H1 (cell line): ENCODE results near the gene MAMSTR. TPM values are rescaled to one million over a fixed set of nuclear protein-coding genes. Genes with fewer than 3 reads are reported as not detected.

Source experiments
- CTCF ChIA-PET: fragments of 300-600 bp; sonication (Branson Sonifier 250); formaldehyde crosslinking; loops from one replicate; lab custom pipeline; 2021; ENCODE audit not compliant: partially characterized antibody; lab: Charles Lee
- POLR2A ChIA-PET: fragments of 300-600 bp; sonication (Branson Sonifier 250); formaldehyde crosslinking; loops from one replicate; lab custom pipeline; 2021; ENCODE audit warnings: inconsistent platforms; ENCODE audit not compliant: partially characterized antibody; lab: Charles Lee
- DNase-seq, 2 experiments: peaks; one replicate each; pipeline versions ENCODE4 v3.0.0 to v3.0.0-alpha.2; 2010 to 2022; ENCODE audit warnings: low spot score in 2 of 2, low read depth in 1 of 2, mixed read lengths in 1 of 2
- FAIRE-seq: peaks from 2 replicates; lab custom pipeline; 2011; peaks lifted over from hg19 to GRCh38; lab: Jason Lieb, UNC
- H2AFZ ChIP-seq: 2 replicates; pipeline ENCODE4 v1.8.1; 2012; ENCODE audit warnings: low read length, inconsistent platforms
- H2AK5ac ChIP-seq: 2 replicates; pipeline ENCODE4 v1.6.1; 2013; ENCODE audit warnings: low read depth, low read length
- H2BK120ac ChIP-seq: replicated peaks from 2 replicates; pipeline ENCODE3; 2013; ENCODE audit warnings: low read depth, low read length, inconsistent platforms
- H2BK12ac ChIP-seq: 2 replicates; pipeline ENCODE4 v1.6.1; 2013; ENCODE audit warnings: low read depth, low read length
- H2BK15ac ChIP-seq: 2 replicates; pipeline ENCODE4 v1.6.1; 2013; ENCODE audit warnings: low read length
- H2BK20ac ChIP-seq: 2 replicates; pipeline ENCODE4 v1.6.1; 2013; ENCODE audit warnings: low read length
- H2BK5ac ChIP-seq: 2 replicates; pipeline ENCODE4 v1.6.1; 2013; ENCODE audit warnings: low read depth, low read length
- H3K14ac ChIP-seq: 2 replicates; pipeline ENCODE4 v1.6.1; 2013; ENCODE audit warnings: inconsistent platforms; ENCODE audit not compliant: insufficient read length
- H3K18ac ChIP-seq: 2 replicates; pipeline ENCODE4 v1.6.1; 2013; ENCODE audit warnings: low read length; ENCODE audit errors: extremely low read depth
- H3K23ac ChIP-seq: 2 replicates; pipeline ENCODE4 v1.6.1; 2013; ENCODE audit warnings: inconsistent platforms; ENCODE audit not compliant: insufficient read length
- H3K23me2 ChIP-seq: 2 replicates; pipeline ENCODE4 v1.6.1; 2013; ENCODE audit warnings: low read depth, low read length
- H3K27ac ChIP-seq: 2 replicates; pipeline ENCODE4 v1.6.1; 2011; ENCODE audit warnings: low read depth, low read length, inconsistent platforms
- H3K27me3 ChIP-seq, 4 experiments: replicated peaks in 1 of 4; 1 replicate in 1 of 4; 2 replicates in 3 of 4; pipeline versions ENCODE4 v1.6.1 to v1.8.1; 2011 to 2013; ENCODE audit warnings: low read length in 3 of 4, mild to moderate bottlenecking in 3 of 4, inconsistent platforms in 2 of 4, mixed read lengths in 2 of 4, moderate library complexity in 1 of 4; ENCODE audit not compliant: control insufficient read depth in 3 of 4, insufficient read depth in 3 of 4; ENCODE audit errors: extremely low read depth in 1 of 4
- H3K36me3 ChIP-seq, 4 experiments: 2 replicates each; pipeline versions ENCODE4 v1.6.1 to v1.8.1; 2011 to 2013; ENCODE audit warnings: mild to moderate bottlenecking in 4 of 4, low read length in 3 of 4, moderate library complexity in 2 of 4, control low read depth in 1 of 4, inconsistent platforms in 1 of 4; ENCODE audit not compliant: insufficient read depth in 4 of 4, control insufficient read depth in 2 of 4
- H3K4ac ChIP-seq: replicated peaks from 2 replicates; pipeline ENCODE3; 2013; ENCODE audit warnings: low read length, low read depth, mixed read lengths, inconsistent platforms; ENCODE audit not compliant: insufficient read length
- H3K4me1 ChIP-seq, 4 experiments: replicated peaks in 1 of 4; 1 replicate in 1 of 4; 2 replicates in 3 of 4; pipeline versions ENCODE4 v1.6.1 to v1.8.1; 2011 to 2013; ENCODE audit warnings: low read length in 3 of 4, inconsistent platforms in 2 of 4, mixed read lengths in 1 of 4; ENCODE audit not compliant: insufficient read depth in 4 of 4, control insufficient read depth in 3 of 4
- H3K4me2 ChIP-seq, 2 experiments: 2 replicates each; pipeline versions ENCODE4 v1.6.1 to v1.8.1; 2011 to 2013; ENCODE audit warnings: low read depth in 2 of 2, low read length in 2 of 2, control low read depth in 1 of 2, inconsistent platforms in 1 of 2, mild to moderate bottlenecking in 1 of 2; ENCODE audit not compliant: insufficient read depth in 1 of 2
- H3K4me3 ChIP-seq, 4 experiments: fragments of 200-600, 300-600 bp in 1 of 4; sonication (generic), shearing (Covaris generic), sonication (Bioruptor Twin) in 1 of 4; 2 replicates each; pipeline versions ENCODE4 v1.5.1 to v1.8.1; 2011 to 2016; ENCODE audit warnings: low read length in 4 of 4, low read depth in 3 of 4, control low read depth in 2 of 4, inconsistent platforms in 2 of 4, mild to moderate bottlenecking in 2 of 4, mixed read lengths in 1 of 4, moderate library complexity in 1 of 4; ENCODE audit not compliant: insufficient read depth in 2 of 4; ENCODE audit errors: extremely low read depth in 1 of 4
- H3K56ac ChIP-seq: replicated peaks from 2 replicates; pipeline ENCODE3; 2013; ENCODE audit warnings: low read depth, mild to moderate bottlenecking, mixed read lengths, low read length, inconsistent platforms; ENCODE audit not compliant: insufficient read length
- H3K79me1 ChIP-seq: 2 replicates; pipeline ENCODE4 v1.6.1; 2013; ENCODE audit warnings: low read depth, low read length, control low read depth
- H3K79me2 ChIP-seq, 2 experiments: 2 replicates each; pipeline versions ENCODE4 v1.6.1 to v1.8.1; 2012 to 2013; ENCODE audit warnings: low read length in 2 of 2, mild to moderate bottlenecking in 2 of 2, inconsistent platforms in 1 of 2; ENCODE audit not compliant: insufficient read depth in 2 of 2, control insufficient read depth in 1 of 2
- H3K9ac ChIP-seq, 4 experiments: replicated peaks in 1 of 4; 1 replicate in 1 of 4; 2 replicates in 3 of 4; pipeline versions ENCODE4 v1.6.1 to v1.8.1; 2011 to 2013; ENCODE audit warnings: low read depth in 3 of 4, low read length in 3 of 4, control low read depth in 2 of 4, mild to moderate bottlenecking in 2 of 4, moderate library complexity in 2 of 4, inconsistent platforms in 1 of 4; ENCODE audit errors: extremely low read depth in 1 of 4
- H3K9me3 ChIP-seq, 2 experiments: 2 replicates each; pipeline versions ENCODE4 v1.6.1 to v1.8.1; 2012 to 2013; ENCODE audit warnings: mild to moderate bottlenecking in 2 of 2, moderate library complexity in 2 of 2, control low read depth in 1 of 2, inconsistent platforms in 1 of 2, low read depth in 1 of 2, low read length in 1 of 2, mixed read lengths in 1 of 2; ENCODE audit not compliant: insufficient read depth in 2 of 2
- H4K20me1 ChIP-seq, 2 experiments: replicated peaks in 1 of 2; 2 replicates each; pipeline versions ENCODE3 to v1.8.1; 2011 to 2013; ENCODE audit warnings: inconsistent platforms in 2 of 2, low read length in 2 of 2, mild to moderate bottlenecking in 1 of 2; ENCODE audit not compliant: insufficient read depth in 2 of 2, control insufficient read depth in 1 of 2
- H4K5ac ChIP-seq: 2 replicates; pipeline ENCODE4 v1.6.1; 2013; ENCODE audit warnings: low read length, low read depth, mixed read lengths, inconsistent platforms; ENCODE audit not compliant: insufficient read length
- H4K8ac ChIP-seq: 2 replicates; pipeline ENCODE4 v1.8.0; 2013; ENCODE audit warnings: mild to moderate bottlenecking, moderate library complexity, low read length, inconsistent platforms; ENCODE audit not compliant: insufficient read depth; ENCODE audit errors: extremely low read depth
- H4K91ac ChIP-seq: replicated peaks from 2 replicates; pipeline ENCODE3; 2013; ENCODE audit warnings: low read length, mixed read lengths, inconsistent platforms; ENCODE audit not compliant: insufficient read length
- RBBP5 ChIP-seq: IDR thresholded peaks from 2 replicates; pipeline ENCODE4 v1.7.1; 2012; ENCODE audit warnings: low read depth, mild to moderate bottlenecking, inconsistent platforms, low read length, moderate library complexity, borderline replicate concordance
- TAF1 ChIP-seq: IDR thresholded peaks from 2 replicates; pipeline ENCODE4 v1.6.1; 2011; ENCODE audit warnings: mild to moderate bottlenecking, low read depth, low read length
- TCF12 ChIP-seq: IDR thresholded peaks from 2 replicates; pipeline ENCODE4 v1.6.1; 2011; ENCODE audit warnings: low read depth, mild to moderate bottlenecking, low read length
- WGBS, 2 experiments: shearing (Covaris generic) in 1 of 2; methylation state at CpG; one replicate each; pipeline versions ENCODE4 v1.1.6 to v1.1.7; 2013 to 2015; ENCODE audit warnings: low lambda C conversion rate in 2 of 2, mixed read lengths in 2 of 2, inconsistent platforms in 1 of 2, low coverage in 1 of 2, missing lambda C conversion rate in 1 of 2; ENCODE audit not compliant: insufficient replicate concordance in 2 of 2, insufficient coverage in 1 of 2, insufficient read length in 1 of 2; ENCODE audit errors: extremely low coverage in 1 of 2, missing lambda C conversion rate in 1 of 2; 5-methylcytosine and 5-hydroxymethylcytosine counted together
- long read RNA-seq, 2 experiments: library from RNA in 1 of 2; library from capped mRNA in 1 of 2; stranded (forward); transcript quantifications; one replicate each; pipeline ENCODE4 v2.0.0, GENCODE V29; 2021; ENCODE audit warnings: inconsistent platforms in 1 of 2
- polyA minus RNA-seq, 3 experiments: library from RNA; depleted of rRNA, polyadenylated mRNA; stranded (reverse); fragments of >200 nt; gene quantifications; 1 replicate in 2 of 3; 2 replicates in 1 of 3; pipeline ENCODE4 v1.2.3, GENCODE V29; 2011
- polyA plus RNA-seq, 7 experiments: library from polyadenylated mRNA; depleted of rRNA in 3 of 7; stranded (reverse) in 5 of 7; unstranded in 2 of 7; fragments of >200 nt in 5 of 7; fragments of 200-250 nt in 2 of 7; gene quantifications; 1 replicate in 5 of 7; 2 replicates in 1 of 7; 4 replicates in 1 of 7; pipeline versions ENCODE4 v1.2.1 to v1.2.3, GENCODE V29; 2011 to 2013; ENCODE audit warnings: missing spikeins in 2 of 7, mixed read lengths in 2 of 7
- total RNA-seq: library from RNA; stranded (reverse); fragmentation: NEBNext Ultra II Directional; extraction: Animal tissue kit (Norgen Biotek cat#: 25700); gene quantifications from 2 replicates; pipeline ENCODE4 v1.2.1, GENCODE V29; 2021

The MAMSTR gene, protein sequence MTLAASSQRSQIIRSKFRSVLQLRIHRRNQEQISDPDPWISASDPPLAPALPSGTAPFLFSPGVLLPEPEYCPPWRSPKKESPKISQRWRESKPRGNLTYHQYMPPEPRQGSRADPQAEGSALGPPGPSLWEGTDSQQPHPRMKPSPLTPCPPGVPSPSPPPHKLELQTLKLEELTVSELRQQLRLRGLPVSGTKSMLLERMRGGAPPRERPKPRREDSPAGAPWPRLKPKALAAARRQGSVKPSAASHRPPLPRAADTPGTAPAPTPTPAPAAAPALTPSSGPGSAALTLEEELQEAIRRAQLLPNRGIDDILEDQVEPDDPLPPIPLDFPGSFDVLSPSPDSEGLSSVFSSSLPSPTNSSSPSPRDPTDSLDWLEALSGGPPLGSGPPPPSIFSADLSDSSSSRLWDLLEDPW
- 2.0 and 2.9 TPM in 2 replicates for total RNA-seq
- polyA plus RNA-seq (2011; rRNA removed): 2.3 and 2.5 TPM in 2 replicates
- 1.1 TPM for polyA plus RNA-seq (2011; cell fraction: cytosol; rRNA removed)
- 2.5 TPM for polyA plus RNA-seq (2011; cell fraction: nucleus; rRNA removed)
- 1.6 to 2.7 TPM (median 1.8 TPM) in 4 replicates for polyA plus RNA-seq (2012, experiment 1 of 2)
- 3.3 TPM for polyA plus RNA-seq (2012, experiment 2 of 2)
- 1.8 TPM for polyA plus RNA-seq (2013, experiment 1 of 2)
- polyA plus RNA-seq (2013, experiment 2 of 2): 2.0 TPM
- polyA minus RNA-seq (2011; rRNA and poly(A)+ RNA removed): 1.1 and 1.4 TPM in 2 replicates
- polyA minus RNA-seq (2011; cell fraction: cytosol; rRNA and poly(A)+ RNA removed): 2.7 TPM
- 2.6 TPM for polyA minus RNA-seq (2011; cell fraction: nucleus; rRNA and poly(A)+ RNA removed)
- long read RNA-seq, experiment 1, partial matches to known transcripts: 3 of 3 reads
- long read RNA-seq, experiment 1, other reads (novel, unspliced or antisense): 0 of 3 reads
- long read RNA-seq, experiment 2, partial matches to known transcripts: 3 of 4 reads
- long read RNA-seq, experiment 2, other reads (novel, unspliced or antisense): 1 of 4 reads

- Histone ChIP-seq H2BK5ac (peak within 1 kb of the TSS; percentile 66), H3K79me1 (no peaks in the 10 kb centered on the region), H3K27ac (no peak within 1 kb of the TSS), H4K91ac (peak within 1 kb of the TSS; percentile 91), H3K4me2 (peak within 1 kb of the TSS; percentile 32 to 68), H3K18ac (no peak within 1 kb of the TSS; the same call in 1 of the 2 replicates), H3K23me2 (peaks cover 11% of the 10 kb centered on the region; the same call in 1 of the 2 replicates), H2BK120ac (no peak within 1 kb of the TSS), H3K9ac (no peak within 1 kb of the TSS), H2BK15ac (peak within 1 kb of the TSS; percentile 92), H2BK12ac (peak within 1 kb of the TSS; percentile 60; the same call in 1 of the 2 replicates), H4K20me1 (no peaks in the 10 kb centered on the region), H2AK5ac (peak within 1 kb of the TSS; percentile 65; the same call in 1 of the 2 replicates), H3K79me2 (no peaks in the 10 kb centered on the region), H3K4ac (peak within 1 kb of the TSS; percentile 83), H2BK20ac (no peak within 1 kb of the TSS), H4K5ac (peak within 1 kb of the TSS; percentile 17), H2AFZ (no peak within 1 kb of the TSS), H3K36me3 (no peaks in the 10 kb centered on the region), H4K8ac (peak within 1 kb of the TSS; percentile 77), H3K56ac (peak within 1 kb of the TSS; percentile 44), H3K27me3 (no peaks in the 10 kb centered on the region), H3K9me3 (no peaks in the 10 kb centered on the region), H3K23ac (no peak within 1 kb of the TSS), H3K4me1 (peaks cover 0 to 28% (median 12%) of the 10 kb centered on the region in 4 experiments; a peak in 6 of 7 replicates), H3K4me3 (peak within 1 kb of the TSS; percentile 59 to 96 (median 84); a peak in 5 of 8 replicates), H3K14ac (no peak within 1 kb of the TSS)
- ChIA-PET CTCF (interaction anchor here (0.7 to 1.2 kb wide), 5 partner anchors 7 to 528 kb away, joined by 3 to 4 read pairs (median 3); no protein-coding TSS in a partner anchor), POLR2A (interaction anchor here (0.6 to 1.8 kb wide), 7 partner anchors 9 to 74 kb away, joined by 3 to 9 read pairs (median 5); partner anchors contain the start of gene FUT2)
- DNase-seq: peak in 1 of 2 experiments; percentile 57
- 85% methylated on average over 14 of the region's 33 CpGs; no CpG with 5 or more reads in 1 of the 2 experiments for WGBS, 2 experiments
- FAIRE-seq: no peak
- TF ChIP-seq TAF1: no peak
- no peak for TF ChIP-seq TCF12
- no peak for TF ChIP-seq RBBP5
Observed at GRCh38 chr19:48719263-48720171, at the start of gene MAMSTR. MAMSTR (minus strand) TSS chr19:48719725; CDS start chr19:48719031, 694 bp downstream.
